K562 (cell line): ENCODE results near the gene CRYBG2. TPM values are rescaled to one million over a fixed set of nuclear protein-coding genes. Genes with fewer than 3 reads are reported as not detected.

ENCODE experiments used
- ATF4 ChIP-seq: fragments of 450-650 bp; formaldehyde crosslinking; IDR thresholded peaks from 2 replicates; pipeline ENCODE4 v1.4.0; 2022; ENCODE audit warnings: mild to moderate bottlenecking, moderate library complexity
- CBFA2T2 ChIP-seq: fragments of 450-650 bp; conservative IDR thresholded peaks from 2 replicates; pipeline ENCODE4 v1.6.1; 2017; ENCODE audit warnings: mild to moderate bottlenecking
- EP400 ChIP-seq: fragments of 450-650 bp; IDR thresholded peaks from 2 replicates; pipeline ENCODE4 v1.6.1; 2017; ENCODE audit warnings: antibody characterized with exemption, mild to moderate bottlenecking, moderate library complexity
- HDAC1 ChIP-seq, 2 experiments: fragments of 450-650 bp; IDR thresholded peaks; 2 replicates each; pipeline ENCODE4 v1.6.1; 2016 to 2017; ENCODE audit warnings: inconsistent platforms in 1 of 2, mild to moderate bottlenecking in 1 of 2, moderate library complexity in 1 of 2
- ILF3 ChIP-seq: fragments of 450-650 bp; IDR thresholded peaks from 2 replicates; pipeline ENCODE4 v1.6.1; 2018; ENCODE audit warnings: antibody characterized with exemption, mild to moderate bottlenecking, moderate library complexity, borderline replicate concordance
- IRF9 ChIP-seq: fragments of 450-650 bp; IDR thresholded peaks from 2 replicates; pipeline ENCODE4 v1.6.1; 2016; ENCODE audit warnings: missing biosample characterization, missing genetic modification characterization
- KAT8 ChIP-seq: fragments of 450-650 bp; IDR thresholded peaks from 2 replicates; pipeline ENCODE4 v1.6.1; 2016; ENCODE audit warnings: low read depth, mild to moderate bottlenecking
- NKRF ChIP-seq: fragments of 450-650 bp; IDR thresholded peaks from 2 replicates; pipeline ENCODE4 v1.6.1; 2016; ENCODE audit warnings: borderline replicate concordance
- PHF20 ChIP-seq: fragments of 450-650 bp; IDR thresholded peaks from 2 replicates; pipeline ENCODE4 v1.6.1; 2018; ENCODE audit not compliant: partially characterized antibody
- PHTF2 ChIP-seq: fragments of 250-450 bp; sonication (Bioruptor Pico); IDR thresholded peaks from 2 replicates; pipeline ENCODE4 v1.5.0; 2021; ENCODE audit warnings: mild to moderate bottlenecking
- PKNOX1 ChIP-seq: fragments of 450-650 bp; IDR thresholded peaks from 2 replicates; pipeline ENCODE4 v1.6.1; 2016
- PRPF4 ChIP-seq: fragments of 200-400 bp; formaldehyde crosslinking; IDR thresholded peaks from one replicate; pipeline ENCODE4 v1.6.1; 2017; ENCODE audit warnings: low read length, low read depth, mild to moderate bottlenecking; ENCODE audit not compliant: insufficient read depth, poor library complexity, severe bottlenecking
- TCF7 ChIP-seq: sonication (generic); IDR thresholded peaks from 2 replicates; pipeline ENCODE4 v1.6.1; 2016; ENCODE audit warnings: antibody characterized with exemption, borderline replicate concordance
- WHSC1 ChIP-seq: IDR thresholded peaks from one replicate; pipeline ENCODE4 v1.6.1; 2012; ENCODE audit warnings: low read length, control low read depth, inconsistent platforms
- ZBTB5 ChIP-seq: fragments of 450-650 bp; IDR thresholded peaks from 2 replicates; pipeline ENCODE4 v1.6.1; 2017; ENCODE audit warnings: antibody characterized with exemption
- ZC3H4 ChIP-seq: sonication (generic); formaldehyde crosslinking; IDR thresholded peaks from 2 replicates; pipeline ENCODE4 v1.9.0; 2021; ENCODE audit warnings: missing genetic modification reagents, borderline replicate concordance
- ZKSCAN8 ChIP-seq: fragments of 200-800 bp; sonication (Bioruptor generic); IDR thresholded peaks from 2 replicates; pipeline ENCODE4 v1.6.1; 2016; ENCODE audit warnings: missing genetic modification characterization, missing compliant biosample characterization
- ZNF280B ChIP-seq: fragments of 250-450 bp; sonication (Bioruptor Pico); IDR thresholded peaks from 2 replicates; pipeline ENCODE4 v1.5.1; 2021; ENCODE audit warnings: mild to moderate bottlenecking
- ZNF436 ChIP-seq: fragments of 250-450, 450-650 bp; sonication (Bioruptor Pico); formaldehyde crosslinking; IDR thresholded peaks from 2 replicates; pipeline ENCODE4 v1.7.0; 2020; ENCODE audit warnings: mild to moderate bottlenecking
- ZNF77 ChIP-seq: fragments of 250-450 bp; sonication (Bioruptor Pico); IDR thresholded peaks from 2 replicates; pipeline ENCODE4 v1.5.0; 2020
- polyA plus RNA-seq, 8 experiments: library from polyadenylated mRNA; depleted of rRNA in 4 of 8; stranded (reverse) in 5 of 8; unstranded in 3 of 8; fragments of >200 nt; fragmentation: Nextera tagmentation in 2 of 8; fragmentation: Illumina TruSeq in 1 of 8; extraction: Ambion mirVana in 2 of 8; extraction: Trizol in 1 of 8; gene quantifications; 2 replicates each; pipeline versions ENCODE4 v1.2.1 to v1.2.3, GENCODE V29; 2011 to 2014; ENCODE audit warnings: inconsistent platforms in 1 of 8, missing spikeins in 1 of 8
- total RNA-seq, 7 experiments: library from RNA; depleted of rRNA in 6 of 7; stranded (reverse); fragments of >200 nt in 6 of 7; fragmentation: Illumina TruSeq in 2 of 7; extraction: Trizol in 2 of 7; gene quantifications; 2 replicates each; pipeline versions ENCODE4 v1.2.1 to v1.2.3, GENCODE V29; 2011 to 2021; ENCODE audit warnings: low replicate concordance in 1 of 7

Gene CRYBG2
- total and polyA plus RNA-seq, 9 of the 15 experiments (the other 6 are each of a cell fraction or from before 2014, with no cell fraction given) = 0.39 to 8.5 (median 3.7) TPM

- TF ChIP-seq ZNF280B (no peak), PHF20 (no peak), ZNF436 (no peak), HDAC1 (IDR thresholded peaks at IDR 0.05) (peak in 1 of 2 experiments; percentile 92; a peak in 2 of 4 replicates), ZKSCAN8 (CRISPR knock-in tag) (peak; percentile 72; the same call in 1 of the 2 replicates), TCF7 (peak; percentile 68; the same call in 1 of the 2 replicates), ATF4 (CRISPR knock-in tag) (peak; percentile 47; the same call in 1 of the 2 replicates), ILF3 (no peak), ZNF77 (CRISPR knock-in tag) (no peak), ZBTB5 (no peak), NKRF (peak; percentile 64; the same call in 1 of the 2 replicates), WHSC1 (no peak), KAT8 (no peak), ZC3H4 (CRISPR knock-in tag) (no peak), PKNOX1 (peak; percentile 71), PHTF2 (CRISPR knock-in tag) (no peak), EP400 (peak; percentile 71; the same call in 1 of the 2 replicates), IRF9 (peak; percentile 81), CBFA2T2 (peak; percentile 99), PRPF4 (no peak)
Observed at GRCh38 chr1:26287033-26287711, 66.8 kb downstream of the CRYBG2 start (continued).
